GM18526 (cell line): ENCODE data around the gene TGM2.

ENCODE experiments used
- POLR2A ChIP-seq: IDR thresholded peaks from 3 replicates; pipeline ENCODE4 v1.6.1; 2011; ENCODE audit not compliant: insufficient read length; ENCODE audit errors: extremely low read depth

The TGM2 gene

GRCh38 chr20:38092260-38092857, 72.7 kb downstream of the TGM2 start:
- no peak for TF ChIP-seq POLR2A

GRCh38 chr20:38091441-38092216, 73.4 kb downstream of the TGM2 start:
- TF ChIP-seq POLR2A = no peak

- no peak for TF ChIP-seq POLR2A
Measured at GRCh38 chr20:38090061-38090460, 75.0 kb downstream of the TGM2 start.

GRCh38 chr20:38089500-38089899, 75.6 kb downstream of the TGM2 start:
- no peak for TF ChIP-seq POLR2A

GRCh38 chr20:38085026-38085425, 80.0 kb downstream of the TGM2 start:
- TF ChIP-seq POLR2A = no peak

- TF ChIP-seq POLR2A = no peak
Measured at GRCh38 chr20:38084425-38084951, 80.6 kb downstream of the TGM2 start.

- TF ChIP-seq POLR2A = no peak
Measured at GRCh38 chr20:38083338-38084048, 81.6 kb downstream of the TGM2 start.

- no peak for TF ChIP-seq POLR2A
Measured at GRCh38 chr20:38082894-38083293, 82.2 kb downstream of the TGM2 start.

- no peak for TF ChIP-seq POLR2A
Measured at GRCh38 chr20:38081575-38081974, 83.5 kb downstream of the TGM2 start.

GRCh38 chr20:38079353-38079752, 85.7 kb downstream of the TGM2 start:
- TF ChIP-seq POLR2A = no peak

GRCh38 chr20:38078084-38078483, 87.0 kb downstream of the TGM2 start:
- TF ChIP-seq POLR2A = no peak
